ENCODE data around the gene NFKBIE.

DNA sequence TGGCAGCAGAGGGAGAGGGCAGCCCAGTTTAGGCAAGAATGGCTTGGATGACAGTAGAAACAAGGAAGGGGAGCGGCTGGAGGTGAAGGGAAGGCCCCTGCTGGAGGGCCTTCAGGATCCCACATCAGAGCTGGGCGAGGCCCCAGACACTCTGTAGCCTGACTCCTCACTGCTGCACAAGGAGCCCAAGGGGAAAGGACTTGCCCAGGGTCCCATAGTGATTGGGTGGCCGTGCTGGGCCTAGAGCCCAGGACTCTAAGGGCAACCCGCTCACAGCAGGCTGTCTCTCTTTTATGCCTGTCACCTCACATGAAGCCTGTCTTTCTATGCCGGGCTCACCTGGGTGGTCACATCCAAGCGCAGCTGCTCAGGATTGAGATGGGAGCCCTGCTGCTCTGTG, 38.5 kb upstream of the NFKBIE start:
- no peak for TF ChIP-seq POLR2A (IDR thresholded peaks at IDR 0.05; ENCODE audit: low read depth)
- TF ChIP-seq, protein P1, sequence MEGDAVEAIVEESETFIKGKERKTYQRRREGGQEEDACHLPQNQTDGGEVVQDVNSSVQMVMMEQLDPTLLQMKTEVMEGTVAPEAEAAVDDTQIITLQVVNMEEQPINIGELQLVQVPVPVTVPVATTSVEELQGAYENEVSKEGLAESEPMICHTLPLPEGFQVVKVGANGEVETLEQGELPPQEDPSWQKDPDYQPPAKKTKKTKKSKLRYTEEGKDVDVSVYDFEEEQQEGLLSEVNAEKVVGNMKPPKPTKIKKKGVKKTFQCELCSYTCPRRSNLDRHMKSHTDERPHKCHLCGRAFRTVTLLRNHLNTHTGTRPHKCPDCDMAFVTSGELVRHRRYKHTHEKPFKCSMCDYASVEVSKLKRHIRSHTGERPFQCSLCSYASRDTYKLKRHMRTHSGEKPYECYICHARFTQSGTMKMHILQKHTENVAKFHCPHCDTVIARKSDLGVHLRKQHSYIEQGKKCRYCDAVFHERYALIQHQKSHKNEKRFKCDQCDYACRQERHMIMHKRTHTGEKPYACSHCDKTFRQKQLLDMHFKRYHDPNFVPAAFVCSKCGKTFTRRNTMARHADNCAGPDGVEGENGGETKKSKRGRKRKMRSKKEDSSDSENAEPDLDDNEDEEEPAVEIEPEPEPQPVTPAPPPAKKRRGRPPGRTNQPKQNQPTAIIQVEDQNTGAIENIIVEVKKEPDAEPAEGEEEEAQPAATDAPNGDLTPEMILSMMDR (IDR thresholded peaks at IDR 0.05), result no peak

Data from esophagus muscularis mucosa (tissue), 3 donors.